ENCODE data around the gene GPR150. TPM values are rescaled to one million over a fixed set of nuclear protein-coding genes. Genes with fewer than 3 reads are reported as not detected.
A peak's percentile ranks its signal among the peaks of the same experiment; 100 is the strongest.

Gene GPR150
- total RNA-seq, 1 donor: 0.36 TPM

DNA sequence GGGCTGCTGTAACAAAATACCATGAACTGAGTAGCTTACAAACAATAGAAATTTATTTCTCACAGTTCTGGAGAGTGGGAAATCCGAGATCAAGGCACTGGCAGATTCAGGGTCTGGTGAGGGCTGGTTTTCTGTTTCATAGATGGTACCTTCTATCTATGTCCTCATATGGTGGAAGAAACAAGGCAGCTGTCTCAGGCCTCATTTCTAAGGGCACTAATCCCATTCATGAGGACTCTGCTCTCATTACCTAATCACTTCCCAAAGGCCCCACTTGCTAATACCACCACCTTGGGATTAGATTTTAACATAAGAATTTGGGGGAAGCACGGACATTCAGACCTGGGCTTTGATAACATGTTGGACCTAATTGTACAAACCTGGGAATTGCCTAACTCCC, 40.2 kb downstream of the GPR150 start:
- Histone ChIP-seq H3K9me3 (ENCODE audit: low read depth, low read length) (no peaks in the 10 kb centered on the region), H3K4me1 (ENCODE audit: insufficient read depth, low read length) (peaks cover 6% of the 10 kb centered on the region), H3K27me3 (ENCODE audit: insufficient read depth, low read length) (no peaks in the 10 kb centered on the region), H3K79me2 (ENCODE audit: insufficient read depth, low read length) (no peaks in the 10 kb centered on the region), H2AFZ (ENCODE audit: low read length) (no peak overlapping the region), H3K27ac (ENCODE audit: low read depth, low read length) (no peak overlapping the region), H3K36me3 (ENCODE audit: insufficient read depth, low read length) (no peaks in the 10 kb centered on the region), H4K20me1 (ENCODE audit: insufficient read depth, low read length) (no peaks in the 10 kb centered on the region), H3K4me2 (ENCODE audit: insufficient read depth, low read length) (no peak overlapping the region), H3K4me3 (ENCODE audit: insufficient read depth, low read length) (no peak overlapping the region)
- TF ChIP-seq, protein P1, sequence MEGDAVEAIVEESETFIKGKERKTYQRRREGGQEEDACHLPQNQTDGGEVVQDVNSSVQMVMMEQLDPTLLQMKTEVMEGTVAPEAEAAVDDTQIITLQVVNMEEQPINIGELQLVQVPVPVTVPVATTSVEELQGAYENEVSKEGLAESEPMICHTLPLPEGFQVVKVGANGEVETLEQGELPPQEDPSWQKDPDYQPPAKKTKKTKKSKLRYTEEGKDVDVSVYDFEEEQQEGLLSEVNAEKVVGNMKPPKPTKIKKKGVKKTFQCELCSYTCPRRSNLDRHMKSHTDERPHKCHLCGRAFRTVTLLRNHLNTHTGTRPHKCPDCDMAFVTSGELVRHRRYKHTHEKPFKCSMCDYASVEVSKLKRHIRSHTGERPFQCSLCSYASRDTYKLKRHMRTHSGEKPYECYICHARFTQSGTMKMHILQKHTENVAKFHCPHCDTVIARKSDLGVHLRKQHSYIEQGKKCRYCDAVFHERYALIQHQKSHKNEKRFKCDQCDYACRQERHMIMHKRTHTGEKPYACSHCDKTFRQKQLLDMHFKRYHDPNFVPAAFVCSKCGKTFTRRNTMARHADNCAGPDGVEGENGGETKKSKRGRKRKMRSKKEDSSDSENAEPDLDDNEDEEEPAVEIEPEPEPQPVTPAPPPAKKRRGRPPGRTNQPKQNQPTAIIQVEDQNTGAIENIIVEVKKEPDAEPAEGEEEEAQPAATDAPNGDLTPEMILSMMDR (IDR thresholded peaks at IDR 0.05; ENCODE audit: extremely low read depth, low read depth, low read length): no peak
- no peak for DNase-seq (ENCODE audit: insufficient read length, low spot score, missing footprints)

GRCh38 chr5:95662946-95663345, 43.1 kb downstream of the GPR150 start:
- no peak for DNase-seq (ENCODE audit: insufficient read length, low spot score, missing footprints)
- Histone ChIP-seq H3K4me3 (ENCODE audit: insufficient read depth, low read length) (no peak overlapping the region), H3K79me2 (ENCODE audit: insufficient read depth, low read length) (no peaks in the 10 kb centered on the region), H3K4me1 (ENCODE audit: insufficient read depth, low read length) (peaks cover 6% of the 10 kb centered on the region), H3K9me3 (ENCODE audit: low read depth, low read length) (no peaks in the 10 kb centered on the region), H3K4me2 (ENCODE audit: insufficient read depth, low read length) (no peak overlapping the region), H3K27ac (ENCODE audit: low read depth, low read length) (no peak overlapping the region), H3K27me3 (ENCODE audit: insufficient read depth, low read length) (no peaks in the 10 kb centered on the region), H3K36me3 (ENCODE audit: insufficient read depth, low read length) (no peaks in the 10 kb centered on the region), H4K20me1 (ENCODE audit: insufficient read depth, low read length) (no peaks in the 10 kb centered on the region), H2AFZ (ENCODE audit: low read length) (no peak overlapping the region)
- TF ChIP-seq, protein P1 (IDR thresholded peaks at IDR 0.05; ENCODE audit: extremely low read depth, low read depth, low read length): no peak

GRCh38 chr5:95664204-95664786, 44.4 kb downstream of the GPR150 start:
- H2AFZ ChIP-seq (ENCODE audit: low read length): peak overlapping the region; percentile 78
- H3K27me3 ChIP-seq (ENCODE audit: insufficient read depth, low read length): no peaks in the 10 kb centered on the region
- peak overlapping the region; percentile 0 for H3K4me2 ChIP-seq (ENCODE audit: insufficient read depth, low read length)
- H3K4me1 ChIP-seq (ENCODE audit: insufficient read depth, low read length): peaks cover 16% of the 10 kb centered on the region
- TF ChIP-seq, protein P1 (IDR thresholded peaks at IDR 0.05; ENCODE audit: extremely low read depth, low read depth, low read length): peak; percentile 87
- H4K20me1 ChIP-seq (ENCODE audit: insufficient read depth, low read length): no peaks in the 10 kb centered on the region
- no peaks in the 10 kb centered on the region for H3K9me3 ChIP-seq (ENCODE audit: low read depth, low read length)
- no peaks in the 10 kb centered on the region for H3K36me3 ChIP-seq (ENCODE audit: insufficient read depth, low read length)
- no peak overlapping the region for H3K27ac ChIP-seq (ENCODE audit: low read depth, low read length)
- H3K4me3 ChIP-seq (ENCODE audit: insufficient read depth, low read length): no peak overlapping the region
- no peaks in the 10 kb centered on the region for H3K79me2 ChIP-seq (ENCODE audit: insufficient read depth, low read length)
- no peak for DNase-seq (ENCODE audit: insufficient read length, low spot score, missing footprints)

GRCh38 chr5:95667061-95667618, 47.3 kb downstream of the GPR150 start:
- Histone ChIP-seq H3K27me3 (ENCODE audit: insufficient read depth, low read length) (no peaks in the 10 kb centered on the region), H2AFZ (ENCODE audit: low read length) (no peak overlapping the region), H3K27ac (ENCODE audit: low read depth, low read length) (no peak overlapping the region), H4K20me1 (ENCODE audit: insufficient read depth, low read length) (no peaks in the 10 kb centered on the region), H3K36me3 (ENCODE audit: insufficient read depth, low read length) (no peaks in the 10 kb centered on the region), H3K4me2 (ENCODE audit: insufficient read depth, low read length) (no peak overlapping the region), H3K4me3 (ENCODE audit: insufficient read depth, low read length) (no peak overlapping the region), H3K4me1 (ENCODE audit: insufficient read depth, low read length) (peaks cover 33% of the 10 kb centered on the region), H3K79me2 (ENCODE audit: insufficient read depth, low read length) (no peaks in the 10 kb centered on the region), H3K9me3 (ENCODE audit: low read depth, low read length) (no peaks in the 10 kb centered on the region)
- DNase-seq (ENCODE audit: insufficient read length, low spot score, missing footprints): no peak
- TF ChIP-seq, protein P1 (IDR thresholded peaks at IDR 0.05; ENCODE audit: extremely low read depth, low read depth, low read length): no peak
